Activated T-cell treated with anti-CD3 and anti-CD28 coated beads, Interleukin-2, amount 50 U/mL, for 24 hours (primary cell): ENCODE measurements around the gene FXR1.

Experiments used
- DNase-seq: peaks from one replicate; pipeline ENCODE4 v3.0.0-alpha.2; 2020
- H3K27ac Mint-ChIP-seq: 2 replicates; pipeline ENCODE4 v1.8.0; 2020; ENCODE audit warnings: mild to moderate bottlenecking, mixed read lengths
- H3K27me3 Mint-ChIP-seq: 2 replicates; pipeline ENCODE4 v1.8.0; 2020; ENCODE audit warnings: mixed read lengths
- H3K36me3 Mint-ChIP-seq: 2 replicates; pipeline ENCODE4 v1.8.0; 2020; ENCODE audit warnings: low read depth, mixed read lengths
- H3K4me1 Mint-ChIP-seq: 2 replicates; pipeline ENCODE4 v1.8.0; 2020; ENCODE audit warnings: low read depth, mixed read lengths
- H3K4me3 Mint-ChIP-seq: 2 replicates; pipeline ENCODE4 v1.8.0; 2020; ENCODE audit warnings: mild to moderate bottlenecking, moderate library complexity, mixed read lengths
- H3K9me3 Mint-ChIP-seq: 2 replicates; pipeline ENCODE4 v1.8.0; 2020; ENCODE audit warnings: mixed read lengths

Gene FXR1

GRCh38 chr3:181008796-181009195, 96.3 kb downstream of the FXR1 start:
- peaks cover 4% of the 10 kb centered on the region for H3K9me3 Mint-ChIP-seq
- H3K4me1 Mint-ChIP-seq, result peaks cover 16% of the 10 kb centered on the region
- H3K27me3 Mint-ChIP-seq, result peaks cover 4% of the 10 kb centered on the region
- H3K36me3 Mint-ChIP-seq, result no peaks in the 10 kb centered on the region
- no peak for DNase-seq
- H3K4me3 Mint-ChIP-seq, result no peak overlapping the region
- no peak overlapping the region for H3K27ac Mint-ChIP-seq

GRCh38 chr3:181009225-181009624, 96.8 kb downstream of the FXR1 start:
- Mint-ChIP-seq H3K27me3 (peaks cover 4% of the 10 kb centered on the region), H3K4me3 (no peak overlapping the region), H3K27ac (no peak overlapping the region), H3K4me1 (peaks cover 16% of the 10 kb centered on the region), H3K9me3 (peaks cover 4% of the 10 kb centered on the region), H3K36me3 (no peaks in the 10 kb centered on the region)
- no peak for DNase-seq

DNA sequence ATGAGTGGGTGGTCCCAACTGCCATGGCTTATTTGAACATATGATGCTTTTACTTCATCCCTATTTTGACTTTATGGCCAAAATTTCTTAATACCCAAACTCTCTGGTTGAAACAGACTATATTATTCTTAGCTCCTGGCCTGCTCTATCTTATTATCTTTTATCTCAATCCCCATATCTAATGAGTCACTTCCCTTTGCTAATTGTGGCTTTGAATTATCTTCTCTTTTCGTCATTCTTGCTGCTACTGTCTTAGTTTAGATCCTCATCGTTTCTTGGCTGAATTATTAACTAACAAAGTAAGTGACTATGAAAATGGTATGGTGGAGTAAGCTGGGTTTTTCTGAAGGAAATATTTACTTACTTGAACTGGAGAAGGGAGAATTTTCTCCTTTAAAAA, 105.2 kb downstream of the FXR1 start:
- DNase-seq, result no peak
- H3K27ac Mint-ChIP-seq, result no peak overlapping the region
- H3K9me3 Mint-ChIP-seq, result no peaks in the 10 kb centered on the region
- peaks cover 3% of the 10 kb centered on the region for H3K27me3 Mint-ChIP-seq
- no peak overlapping the region for H3K4me3 Mint-ChIP-seq
- no peaks in the 10 kb centered on the region for H3K36me3 Mint-ChIP-seq
- peaks cover 4% of the 10 kb centered on the region for H3K4me1 Mint-ChIP-seq

DNA sequence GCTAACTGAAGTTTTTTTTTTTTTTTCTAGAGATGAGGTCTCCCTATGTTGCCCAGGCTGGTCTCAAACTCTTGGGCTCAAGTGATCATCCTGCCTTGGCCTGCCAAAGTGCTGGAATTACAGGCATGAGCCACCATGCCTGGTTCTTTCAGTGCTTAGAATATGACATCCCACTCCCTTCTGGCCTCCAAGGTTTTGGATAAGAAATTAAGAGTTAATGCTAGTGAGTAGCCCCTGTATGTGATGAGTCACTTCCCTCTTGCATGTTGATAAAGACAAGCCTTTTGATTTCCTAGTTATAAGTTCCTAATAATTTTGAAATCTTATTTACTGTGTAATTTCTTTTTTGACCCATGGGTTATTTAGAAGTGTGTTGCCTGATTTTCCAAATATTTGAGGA, 112.7 kb downstream of the FXR1 start:
- Mint-ChIP-seq H3K36me3 (peaks cover 2% of the 10 kb centered on the region), H3K4me3 (no peak overlapping the region), H3K4me1 (no peaks in the 10 kb centered on the region), H3K27me3 (no peaks in the 10 kb centered on the region), H3K27ac (no peak overlapping the region), H3K9me3 (peaks cover 13% of the 10 kb centered on the region)
- no peak for DNase-seq

DNA sequence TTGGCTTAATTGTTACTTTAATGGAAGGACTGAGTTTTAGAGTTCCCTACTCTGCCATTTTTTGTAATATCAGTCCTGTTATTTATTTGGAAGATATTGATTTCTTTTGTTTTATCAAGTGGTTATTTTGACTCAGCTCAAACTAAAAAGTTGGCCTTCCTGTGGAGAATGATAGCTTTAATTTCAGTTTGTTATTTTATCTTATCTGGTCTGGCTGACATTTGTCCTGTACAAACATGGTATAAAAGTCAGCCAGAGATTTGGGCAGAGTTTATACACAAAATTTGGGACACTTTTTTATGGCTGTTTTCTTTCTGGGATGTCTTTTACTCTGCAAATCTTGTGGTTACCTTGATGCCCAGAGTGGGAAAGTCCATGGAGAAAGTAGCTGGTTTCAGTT, 118.5 kb downstream of the FXR1 start:
- Mint-ChIP-seq H3K4me3 (no peak overlapping the region), H3K4me1 (no peaks in the 10 kb centered on the region), H3K27me3 (no peaks in the 10 kb centered on the region), H3K9me3 (peaks cover 6% of the 10 kb centered on the region), H3K36me3 (peaks cover 2% of the 10 kb centered on the region), H3K27ac (no peak overlapping the region)
- no peak for DNase-seq
